ENCODE data around the gene ELOVL5.

DNA sequence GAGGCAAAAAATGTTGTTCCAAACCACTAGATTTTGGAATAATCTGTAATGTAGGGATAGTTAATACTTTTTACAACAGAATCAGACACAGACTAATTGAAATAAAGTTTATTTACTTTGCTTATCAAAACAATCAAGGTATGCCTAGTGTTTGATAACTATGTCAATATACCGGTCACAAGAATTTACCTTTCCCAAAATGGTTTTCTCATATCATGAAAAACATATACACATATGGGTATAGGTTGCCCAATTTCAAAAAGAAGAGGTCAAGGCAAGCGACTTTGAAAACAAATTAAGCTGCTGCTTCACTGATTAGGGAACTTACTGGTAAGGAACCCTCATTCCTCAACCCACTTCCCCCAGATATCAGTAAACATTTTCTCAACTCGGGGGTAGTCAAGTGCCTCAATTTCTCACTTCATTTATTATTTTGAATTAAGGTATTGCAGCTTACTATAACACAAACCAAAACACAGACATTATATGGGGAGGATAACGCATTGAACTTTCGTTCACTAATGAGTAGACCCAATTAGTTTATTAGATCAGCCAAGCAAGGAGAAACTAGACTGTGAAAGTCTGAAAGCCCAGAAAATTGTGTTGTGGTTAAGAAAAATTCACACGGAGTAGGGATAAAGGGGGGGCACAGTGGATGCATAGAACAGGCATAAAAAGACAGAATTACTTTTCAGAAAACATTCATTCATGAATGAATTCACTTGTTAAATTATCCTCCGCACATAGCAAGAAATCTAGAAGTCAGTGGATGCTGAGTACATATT is 9.0 kb upstream of the ELOVL5 start:
- TF ChIP-seq POLR2AphosphoS5 (IDR thresholded peaks at IDR 0.05), result no peak
- no peak for TF ChIP-seq CTCF (IDR thresholded peaks at IDR 0.05)
